Measurements from ENCODE around the gene RAB39A.

Gene RAB39A

DNA sequence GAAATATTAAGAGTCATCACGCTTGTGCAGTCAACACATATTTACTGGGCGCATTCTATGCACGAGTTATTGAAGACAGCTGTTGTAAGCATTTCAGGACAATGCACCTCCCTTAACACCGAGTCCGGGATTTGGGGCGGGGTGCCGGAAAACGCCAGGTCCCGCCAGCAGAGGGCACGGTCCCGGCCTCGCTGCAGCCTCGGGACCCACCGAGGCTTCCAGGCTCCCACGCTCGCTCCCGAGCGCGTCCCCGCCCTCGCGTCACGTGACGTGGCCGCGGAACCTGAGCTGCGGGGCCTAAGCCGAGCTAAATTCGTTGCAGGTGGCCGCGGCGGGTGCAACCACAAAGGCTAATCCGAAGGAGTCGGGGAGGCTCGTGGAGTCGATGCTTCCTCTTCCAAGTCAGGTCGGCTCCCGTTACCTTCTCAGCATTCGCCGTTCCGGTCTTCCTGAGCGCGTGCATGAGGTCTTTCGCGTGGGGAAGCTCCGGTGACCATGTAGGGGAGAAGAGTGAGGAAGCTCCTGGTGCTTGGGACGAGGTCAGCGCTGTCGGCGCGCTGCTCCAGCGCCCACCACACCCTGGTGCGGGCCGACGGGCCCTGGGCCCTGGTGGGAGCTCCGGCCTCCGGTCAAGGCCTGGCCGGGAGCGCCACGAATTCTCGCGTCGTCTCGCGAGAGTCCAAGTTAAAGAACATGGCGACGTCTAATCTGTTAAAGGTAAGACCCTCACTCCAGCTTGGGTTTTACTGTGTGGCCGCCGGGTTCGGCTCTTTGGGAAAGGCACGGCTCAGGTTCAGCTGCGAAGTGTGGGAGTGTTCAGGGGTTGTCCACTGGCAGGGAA is 80.6 kb downstream of the RAB39A start, which contains the start of gene CUL5:
CUL5 (plus strand) TSS at position 243 of the 841 bp plus-strand sequence; CDS start at position 694, 451 bp downstream.
- peak; percentile 81 for DNase-seq (ENCODE audit: insufficient read length)
- TF ChIP-seq TAF1 (IDR thresholded peaks at IDR 0.05; ENCODE audit: borderline replicate concordance, low read depth, low read length) (peak; percentile 38), POLR2A (IDR thresholded peaks at IDR 0.05; ENCODE audit: low read depth, low read length) (peak; percentile 96), POLR2AphosphoS5 (IDR thresholded peaks at IDR 0.05; ENCODE audit: low read depth, low read length) (peak; percentile 83)
- peak; percentile 99 for FAIRE-seq

- FAIRE-seq, result no peak
- no peak for TF ChIP-seq TAF1 (IDR thresholded peaks at IDR 0.05; ENCODE audit: borderline replicate concordance, low read depth, low read length)
- no peak for TF ChIP-seq POLR2AphosphoS5 (IDR thresholded peaks at IDR 0.05; ENCODE audit: low read depth, low read length)
- no peak for TF ChIP-seq POLR2A (IDR thresholded peaks at IDR 0.05; ENCODE audit: low read depth, low read length)
- DNase-seq (ENCODE audit: insufficient read length), result no peak
Measured at GRCh38 chr11:108009497-108010370, 81.5 kb downstream of the RAB39A start.

DNA sequence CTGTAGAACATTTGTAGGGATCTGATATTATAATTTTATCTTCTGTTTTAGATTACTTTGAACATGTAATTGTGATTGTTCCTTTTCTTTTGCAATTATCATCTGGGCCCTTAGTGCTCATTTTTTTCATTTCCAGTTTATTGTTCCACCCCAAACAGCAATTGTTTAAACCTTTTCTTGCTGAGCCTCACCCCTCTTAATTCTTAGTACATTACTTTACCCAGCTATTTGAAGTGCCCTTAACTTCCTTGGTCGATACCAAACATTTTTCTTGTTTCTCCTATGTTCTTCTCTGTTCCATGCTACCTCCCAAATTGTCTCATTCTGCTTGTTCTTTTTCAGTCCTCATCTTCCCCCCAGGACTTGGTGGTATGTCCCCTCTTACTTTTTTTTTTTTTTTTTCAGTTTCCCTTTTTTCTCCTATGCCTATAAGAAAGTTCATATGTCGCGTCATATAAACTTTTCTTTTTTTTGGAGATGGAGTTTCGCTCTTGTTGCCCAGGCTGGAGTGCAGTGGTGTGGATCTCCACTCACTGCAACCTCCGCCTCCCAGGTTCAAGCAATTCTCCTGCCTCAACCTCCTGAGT is 84.0 kb downstream of the RAB39A start:
- DNase-seq (ENCODE audit: insufficient read length) (no peak), FAIRE-seq (no peak)
- TF ChIP-seq POLR2A (IDR thresholded peaks at IDR 0.05; ENCODE audit: low read depth, low read length) (no peak), TAF1 (IDR thresholded peaks at IDR 0.05; ENCODE audit: borderline replicate concordance, low read depth, low read length) (no peak), POLR2AphosphoS5 (IDR thresholded peaks at IDR 0.05; ENCODE audit: low read depth, low read length) (no peak)

Data from GM12892 (cell line).